Duodenal mucosa (tissue), 2 donors: ENCODE measurements around the gene FMO1.

Experiments used
- H3K27ac ChIP-seq: one replicate; pipeline ENCODE4 v1.7.0; 2013; ENCODE audit warnings: low read depth, low read length
- H3K27me3 ChIP-seq, 2 donors: one replicate each; pipeline ENCODE4 v1.7.0; 2013; ENCODE audit warnings: low read length in 2 of 2, control low read depth in 1 of 2; ENCODE audit not compliant: insufficient read depth in 2 of 2, control insufficient read depth in 1 of 2
- H3K36me3 ChIP-seq, 2 donors: one replicate each; pipeline ENCODE4 v1.7.0; 2013; ENCODE audit warnings: low read length in 2 of 2, control low read depth in 1 of 2; ENCODE audit not compliant: insufficient read depth in 2 of 2, control insufficient read depth in 1 of 2
- H3K4me1 ChIP-seq, 2 donors: one replicate each; pipeline ENCODE4 v1.7.0; 2013; ENCODE audit warnings: low read length in 2 of 2, control low read depth in 1 of 2; ENCODE audit not compliant: insufficient read depth in 2 of 2, control insufficient read depth in 1 of 2
- H3K4me3 ChIP-seq, 2 donors: one replicate each; pipeline ENCODE4 v1.7.0; 2013; ENCODE audit warnings: low read length in 2 of 2, low read depth in 1 of 2
- H3K9ac ChIP-seq, 2 donors: one replicate each; pipeline ENCODE4 v1.7.0; 2013; ENCODE audit warnings: low read length in 2 of 2, low read depth in 1 of 2
- H3K9me3 ChIP-seq, 2 donors: one replicate each; pipeline ENCODE4 v1.7.0; 2013; ENCODE audit warnings: low read length in 2 of 2, control low read depth in 1 of 2; ENCODE audit not compliant: control insufficient read depth in 1 of 2

The FMO1 gene

GRCh38 chr1:171248302-171248701, at the start of gene FMO1:
Gene FMO1, plus strand, starts transcription at chr1:171248494. Its CDS starts 9,594 bp downstream, at chr1:171258088.
- Histone ChIP-seq H3K9me3 (no peaks in the 10 kb centered on the region), H3K27me3 (no peaks in the 10 kb centered on the region), H3K27ac (no peak within 1 kb of the TSS), H3K4me3 (no peak within 1 kb of the TSS), H3K4me1 (peaks cover 5 to 12% of the 10 kb centered on the region in 2 donors), H3K36me3 (no peaks in the 10 kb centered on the region), H3K9ac (no peak within 1 kb of the TSS)

DNA sequence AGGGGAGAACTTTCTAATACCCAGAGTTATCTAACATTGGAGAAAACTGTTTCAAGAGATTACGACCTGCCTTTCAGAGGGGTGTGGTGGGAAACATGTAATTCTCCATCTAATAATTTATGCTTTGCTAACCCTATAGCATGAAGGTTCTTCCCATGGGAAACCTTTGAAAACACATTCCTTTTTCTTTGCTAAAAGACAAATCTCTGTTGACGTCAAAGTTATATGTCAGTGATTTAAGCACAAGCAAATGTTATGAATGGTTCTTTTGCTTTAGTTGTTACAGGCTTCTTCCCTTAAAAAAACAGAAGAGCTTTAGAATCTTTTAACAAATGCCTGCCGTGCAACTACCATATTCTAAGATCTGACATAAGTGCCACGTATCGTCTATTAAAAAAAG, 44.0 kb upstream of the FMO1 start:
- Histone ChIP-seq H3K9me3 (no peaks in the 10 kb centered on the region), H3K9ac (no peak overlapping the region), H3K27me3 (no peaks in the 10 kb centered on the region), H3K4me1 (peaks cover 5 to 6% of the 10 kb centered on the region in 2 donors), H3K36me3 (no peaks in the 10 kb centered on the region), H3K27ac (no peak overlapping the region), H3K4me3 (no peak overlapping the region)

DNA sequence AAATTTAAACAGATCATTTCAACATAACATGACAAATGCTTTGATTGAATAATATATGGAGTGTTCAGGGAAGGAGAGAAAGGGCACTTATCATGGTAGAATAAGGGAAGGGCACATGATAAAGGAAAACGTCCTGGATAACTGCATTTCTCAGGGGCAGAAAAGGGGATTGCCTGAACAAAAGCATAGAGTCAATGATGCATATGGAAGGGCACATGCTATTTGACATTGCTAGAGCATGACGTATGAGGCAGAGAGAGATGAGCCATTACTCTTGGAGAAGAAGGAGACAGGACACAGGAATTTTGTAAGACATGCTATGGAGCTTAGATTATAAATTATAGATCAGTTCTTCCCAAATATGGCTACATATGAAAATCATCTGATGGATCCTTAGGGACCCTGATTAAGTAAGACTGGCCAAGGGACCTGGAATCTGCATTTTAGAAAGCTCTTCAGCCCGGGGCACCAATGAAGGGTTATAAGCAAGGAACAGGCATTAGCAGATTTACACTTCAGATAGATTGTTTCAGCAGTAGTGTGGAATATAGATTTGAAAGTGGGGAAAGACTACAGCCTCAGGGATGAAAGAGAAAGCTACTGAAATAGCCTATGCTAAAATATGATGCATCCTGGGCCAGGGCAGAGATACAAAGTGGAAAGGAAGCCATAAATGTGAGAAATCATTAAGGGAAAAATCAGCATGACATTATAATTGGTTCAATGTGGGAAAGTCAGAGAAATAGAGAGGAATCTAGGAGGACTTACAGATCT, 41.9 kb upstream of the FMO1 start:
- H3K27ac ChIP-seq = no peak overlapping the region

GRCh38 chr1:171206978-171207355, 41.3 kb upstream of the FMO1 start:
- H3K36me3 ChIP-seq = no peaks in the 10 kb centered on the region
- no peaks in the 10 kb centered on the region for H3K27me3 ChIP-seq
- H3K27ac ChIP-seq = no peak overlapping the region
- H3K4me3 ChIP-seq = no peak overlapping the region
- H3K9ac ChIP-seq = no peak overlapping the region
- H3K9me3 ChIP-seq = no peaks in the 10 kb centered on the region
- H3K4me1 ChIP-seq = peaks cover 5 to 9% of the 10 kb centered on the region in 2 donors

More for the DNA sequence above, 41.9 kb upstream of the FMO1 start:
- Histone ChIP-seq H3K36me3 (no peaks in the 10 kb centered on the region), H3K4me1 (peaks cover 5 to 9% of the 10 kb centered on the region in 2 donors), H3K9ac (no peak overlapping the region), H3K27me3 (no peaks in the 10 kb centered on the region), H3K9me3 (no peaks in the 10 kb centered on the region), H3K4me3 (no peak overlapping the region)

- Histone ChIP-seq H3K27ac (no peak overlapping the region), H3K27me3 (no peaks in the 10 kb centered on the region), H3K9ac (no peak overlapping the region), H3K4me3 (no peak overlapping the region), H3K36me3 (no peaks in the 10 kb centered on the region), H3K9me3 (no peaks in the 10 kb centered on the region), H3K4me1 (peaks cover 5 to 9% of the 10 kb centered on the region in 2 donors)
Measured at GRCh38 chr1:171207377-171207776, 40.9 kb upstream of the FMO1 start.

GRCh38 chr1:171210355-171210754, 37.9 kb upstream of the FMO1 start:
- H3K36me3 ChIP-seq = no peaks in the 10 kb centered on the region
- no peaks in the 10 kb centered on the region for H3K9me3 ChIP-seq
- H3K4me1 ChIP-seq = peaks cover 5 to 12% of the 10 kb centered on the region in 2 donors
- H3K27ac ChIP-seq = no peak overlapping the region
- H3K4me3 ChIP-seq = no peak overlapping the region
- no peaks in the 10 kb centered on the region for H3K27me3 ChIP-seq
- no peak overlapping the region for H3K9ac ChIP-seq

DNA sequence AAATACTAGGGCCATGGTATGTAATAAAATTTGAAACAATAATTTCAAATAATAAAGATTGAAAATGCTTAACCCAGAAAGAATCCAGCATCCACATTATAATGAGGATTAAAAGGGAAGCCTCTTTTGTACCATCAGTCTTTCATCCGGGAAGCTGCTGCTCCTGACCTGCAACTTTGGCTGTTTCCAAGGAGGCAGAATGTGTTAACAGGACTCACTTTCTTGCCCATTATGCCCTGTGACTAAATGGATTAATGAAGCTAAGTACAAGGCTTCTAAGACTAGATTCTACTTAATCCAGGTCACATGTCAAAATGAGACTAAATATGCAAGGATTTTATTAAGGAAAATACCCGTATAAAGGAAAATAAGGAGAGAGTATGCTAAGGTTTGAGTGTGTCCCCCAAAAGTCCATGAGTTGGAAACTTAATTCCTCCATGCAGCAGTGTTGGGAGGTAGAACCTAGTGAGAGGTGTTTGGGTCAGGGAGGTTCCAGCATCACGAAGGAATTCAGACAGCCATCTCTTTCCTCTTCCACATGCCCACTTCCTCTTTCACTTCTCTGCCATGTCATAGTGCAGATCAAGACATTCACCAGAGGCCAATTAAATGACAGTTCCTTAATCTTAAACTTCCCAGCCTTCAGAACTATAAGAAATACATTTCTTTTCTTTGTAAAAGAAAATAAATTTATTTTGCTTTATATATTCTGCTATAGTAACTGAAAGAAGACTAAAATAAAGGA, 35.5 kb upstream of the FMO1 start:
- no peak overlapping the region for H3K4me3 ChIP-seq
- no peaks in the 10 kb centered on the region for H3K36me3 ChIP-seq
- peaks cover 0 to 6% of the 10 kb centered on the region in 2 donors for H3K4me1 ChIP-seq
- no peak overlapping the region for H3K27ac ChIP-seq
- no peaks in the 10 kb centered on the region for H3K27me3 ChIP-seq
- H3K9ac ChIP-seq = no peak overlapping the region
- H3K9me3 ChIP-seq = no peaks in the 10 kb centered on the region

DNA sequence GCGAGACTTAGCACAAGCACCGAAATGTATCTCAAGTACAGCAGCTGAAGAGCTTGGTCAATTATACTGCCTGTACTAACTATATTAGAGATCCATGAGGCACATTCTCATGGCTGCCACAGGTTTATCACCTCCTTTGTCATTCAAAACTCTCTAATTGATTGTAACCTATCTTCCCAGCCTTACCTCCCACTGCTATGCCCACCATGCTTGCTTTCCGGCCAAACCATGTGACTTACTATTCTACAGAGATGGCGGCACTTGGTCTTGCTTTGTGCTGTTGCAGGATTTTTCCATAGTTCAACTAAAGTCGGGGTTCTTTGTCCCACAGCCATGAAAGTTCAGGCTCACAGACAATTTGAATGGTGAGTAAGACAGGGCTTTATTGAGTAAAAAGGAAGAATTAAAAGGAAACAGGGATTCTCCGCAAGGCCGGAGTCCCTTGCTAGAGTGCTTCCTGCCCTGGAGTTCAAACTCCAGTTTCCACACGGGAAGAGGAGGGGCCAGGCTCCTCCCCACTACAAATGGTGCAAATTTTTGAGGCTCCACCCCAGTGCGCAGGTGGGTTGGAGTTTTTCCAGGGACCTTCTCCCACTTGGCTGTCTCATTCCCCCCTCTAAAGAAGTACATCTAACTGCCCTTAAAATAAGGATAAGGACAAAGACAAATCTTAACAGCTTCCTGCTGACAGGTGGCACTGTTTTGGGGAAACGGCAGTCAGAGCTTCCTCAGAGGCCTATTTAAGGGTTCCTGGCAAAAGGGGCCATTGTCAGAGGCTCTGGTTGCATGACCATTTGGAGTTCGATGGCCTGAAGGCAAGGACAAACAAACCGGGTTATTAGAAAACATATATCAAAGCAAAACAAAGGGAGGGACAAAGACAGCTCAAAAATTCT, 34.5 kb upstream of the FMO1 start:
- Histone ChIP-seq H3K36me3 (no peaks in the 10 kb centered on the region), H3K4me1 (peaks cover 0 to 6% of the 10 kb centered on the region in 2 donors), H3K4me3 (no peak overlapping the region), H3K27me3 (no peaks in the 10 kb centered on the region), H3K9ac (no peak overlapping the region), H3K27ac (no peak overlapping the region), H3K9me3 (no peaks in the 10 kb centered on the region)

DNA sequence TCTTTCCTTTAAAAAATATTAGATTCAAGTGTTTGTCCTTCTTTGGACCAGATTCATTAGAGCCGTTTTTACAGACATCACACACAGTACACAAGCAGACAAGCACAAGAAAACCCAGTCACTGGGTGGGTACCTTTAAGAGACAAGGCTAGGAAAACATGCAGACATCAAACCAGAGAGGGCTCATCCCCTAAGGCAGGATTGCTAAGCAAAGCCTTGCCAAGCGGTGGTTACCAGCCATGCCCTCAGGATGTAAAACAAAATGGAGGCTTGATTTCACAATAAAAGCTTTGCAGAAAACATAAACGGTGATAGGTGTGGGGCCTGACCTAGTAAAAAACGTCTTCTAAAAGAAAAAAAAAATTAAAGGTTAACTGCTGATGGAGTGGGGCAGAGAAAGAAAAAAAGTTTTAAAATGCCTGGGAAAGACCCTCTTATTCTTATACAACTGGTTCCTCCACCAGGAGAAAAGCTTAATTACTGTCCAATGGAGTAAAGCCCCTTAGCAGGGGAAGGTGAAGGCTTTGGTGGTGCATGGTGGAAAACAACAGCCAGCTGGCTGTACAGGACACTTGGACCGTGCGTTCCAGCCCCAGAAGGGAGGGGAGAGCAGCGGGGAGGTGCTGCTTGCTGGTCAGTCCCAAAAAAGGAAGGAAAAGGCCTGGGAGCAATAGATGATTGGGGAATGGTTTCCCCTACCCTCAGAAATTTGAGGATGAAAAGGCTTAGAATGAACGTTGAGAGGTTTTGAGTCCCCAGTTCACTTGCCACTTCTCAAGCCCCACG, 30.4 kb upstream of the FMO1 start:
- Histone ChIP-seq H3K27ac (no peak overlapping the region), H3K4me1 (peaks cover 1 to 3% of the 10 kb centered on the region in 2 donors), H3K9me3 (no peaks in the 10 kb centered on the region), H3K27me3 (no peaks in the 10 kb centered on the region), H3K36me3 (no peaks in the 10 kb centered on the region), H3K9ac (no peak overlapping the region), H3K4me3 (no peak overlapping the region)
